GM12875 (cell line): ENCODE data around the gene UBTF.

ENCODE experiments used
- H3K4me3 ChIP-seq: one replicate; pipeline ENCODE4 v1.5.1; 2011; ENCODE audit warnings: low read depth, low read length, control low read depth
- TF ChIP-seq, protein P1 (sequence below): IDR thresholded peaks from 2 replicates; pipeline ENCODE4 v1.5.1; 2011; ENCODE audit warnings: low read depth, mild to moderate bottlenecking, control low read depth, inconsistent platforms, low read length, moderate library complexity, borderline replicate concordance; ENCODE audit not compliant: insufficient read depth

The UBTF gene

DNA sequence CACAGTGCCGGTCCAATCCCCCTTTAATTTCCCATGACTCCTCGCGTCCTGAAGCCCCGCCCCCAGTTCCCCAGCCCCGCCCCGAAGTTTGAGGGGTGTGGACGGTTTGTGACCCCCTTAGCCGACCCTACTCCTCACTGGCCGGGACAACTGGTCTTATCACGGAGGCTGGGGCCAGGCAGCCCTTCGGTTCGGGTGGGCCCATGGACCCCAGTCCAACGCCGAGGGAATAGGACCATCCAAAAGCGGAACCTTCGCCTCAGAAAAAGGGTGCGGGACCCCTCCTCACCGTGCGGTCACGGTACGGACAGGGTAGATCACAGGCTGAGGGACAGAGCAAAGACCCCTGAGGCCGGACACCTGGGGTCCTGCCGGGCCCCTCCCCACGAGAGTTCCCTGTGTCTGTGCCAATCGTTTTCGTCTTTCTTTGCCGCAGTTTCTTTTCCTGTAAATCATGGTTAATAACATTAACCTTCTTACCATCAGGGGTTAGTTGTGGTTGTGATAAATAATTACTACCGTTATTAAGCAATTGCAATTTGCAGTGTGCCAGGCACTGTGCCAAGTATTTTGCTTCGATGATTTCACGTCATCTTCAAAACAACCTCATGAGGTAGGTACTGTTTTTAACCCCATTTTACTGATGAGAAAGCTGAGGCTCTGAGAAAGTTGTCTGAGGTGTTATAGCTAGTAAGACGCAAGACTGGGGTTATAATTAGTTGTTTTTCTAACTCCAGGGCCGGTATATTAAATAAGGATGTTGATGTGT, 32.2 kb downstream of the UBTF start:
- peak overlapping the region; percentile 90 for H3K4me3 ChIP-seq
- TF ChIP-seq, protein P1, sequence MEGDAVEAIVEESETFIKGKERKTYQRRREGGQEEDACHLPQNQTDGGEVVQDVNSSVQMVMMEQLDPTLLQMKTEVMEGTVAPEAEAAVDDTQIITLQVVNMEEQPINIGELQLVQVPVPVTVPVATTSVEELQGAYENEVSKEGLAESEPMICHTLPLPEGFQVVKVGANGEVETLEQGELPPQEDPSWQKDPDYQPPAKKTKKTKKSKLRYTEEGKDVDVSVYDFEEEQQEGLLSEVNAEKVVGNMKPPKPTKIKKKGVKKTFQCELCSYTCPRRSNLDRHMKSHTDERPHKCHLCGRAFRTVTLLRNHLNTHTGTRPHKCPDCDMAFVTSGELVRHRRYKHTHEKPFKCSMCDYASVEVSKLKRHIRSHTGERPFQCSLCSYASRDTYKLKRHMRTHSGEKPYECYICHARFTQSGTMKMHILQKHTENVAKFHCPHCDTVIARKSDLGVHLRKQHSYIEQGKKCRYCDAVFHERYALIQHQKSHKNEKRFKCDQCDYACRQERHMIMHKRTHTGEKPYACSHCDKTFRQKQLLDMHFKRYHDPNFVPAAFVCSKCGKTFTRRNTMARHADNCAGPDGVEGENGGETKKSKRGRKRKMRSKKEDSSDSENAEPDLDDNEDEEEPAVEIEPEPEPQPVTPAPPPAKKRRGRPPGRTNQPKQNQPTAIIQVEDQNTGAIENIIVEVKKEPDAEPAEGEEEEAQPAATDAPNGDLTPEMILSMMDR, result no peak

DNA sequence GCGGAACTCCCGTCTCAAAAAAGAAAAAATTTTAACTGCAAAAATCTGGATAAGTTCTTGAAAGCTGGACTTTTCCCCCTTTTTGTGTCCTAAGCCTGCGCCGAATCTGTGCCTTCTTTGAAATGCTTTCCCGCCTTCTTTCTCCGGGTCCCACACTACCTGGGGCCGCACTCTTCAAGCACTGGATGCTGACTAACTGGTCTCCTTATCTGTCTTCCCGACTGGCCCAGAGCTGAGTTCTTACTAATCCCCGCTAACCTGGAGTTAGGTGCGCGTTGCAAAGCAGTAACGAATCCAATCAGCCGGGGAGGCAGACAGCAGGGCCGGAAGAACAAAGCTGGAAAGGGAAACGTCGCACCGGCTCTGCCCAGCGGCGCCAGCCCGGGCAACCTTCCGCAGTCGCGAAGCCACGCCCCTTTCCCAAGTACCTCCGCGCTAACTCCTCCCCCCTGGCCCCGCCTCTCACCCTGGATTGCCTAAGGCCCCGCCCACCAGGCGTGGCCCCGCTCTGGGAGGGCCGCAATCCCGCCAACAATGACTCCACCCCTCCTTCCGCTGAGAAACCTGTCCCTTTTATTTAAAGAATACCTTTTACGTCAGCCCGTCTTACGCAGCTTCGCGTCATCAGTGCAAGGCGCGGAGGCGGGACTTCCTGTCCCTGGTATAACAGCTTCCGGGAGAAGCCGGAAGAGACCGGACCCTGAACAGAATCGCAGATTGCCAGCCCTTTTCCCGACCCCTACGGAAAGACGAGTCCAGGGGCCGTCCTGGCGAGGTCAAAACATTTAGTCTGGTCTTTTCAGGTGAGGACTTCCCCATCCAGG, 33.0 kb downstream of the UBTF start, which contains the start of gene TMUB2:
TMUB2 (plus strand) TSS at position 666 of the 824 bp plus-strand sequence. CDS start 737 bp downstream, outside the sequence.
- TF ChIP-seq, protein P1, result no peak
- H3K4me3 ChIP-seq, result peak within 1 kb of the TSS; percentile 90

DNA sequence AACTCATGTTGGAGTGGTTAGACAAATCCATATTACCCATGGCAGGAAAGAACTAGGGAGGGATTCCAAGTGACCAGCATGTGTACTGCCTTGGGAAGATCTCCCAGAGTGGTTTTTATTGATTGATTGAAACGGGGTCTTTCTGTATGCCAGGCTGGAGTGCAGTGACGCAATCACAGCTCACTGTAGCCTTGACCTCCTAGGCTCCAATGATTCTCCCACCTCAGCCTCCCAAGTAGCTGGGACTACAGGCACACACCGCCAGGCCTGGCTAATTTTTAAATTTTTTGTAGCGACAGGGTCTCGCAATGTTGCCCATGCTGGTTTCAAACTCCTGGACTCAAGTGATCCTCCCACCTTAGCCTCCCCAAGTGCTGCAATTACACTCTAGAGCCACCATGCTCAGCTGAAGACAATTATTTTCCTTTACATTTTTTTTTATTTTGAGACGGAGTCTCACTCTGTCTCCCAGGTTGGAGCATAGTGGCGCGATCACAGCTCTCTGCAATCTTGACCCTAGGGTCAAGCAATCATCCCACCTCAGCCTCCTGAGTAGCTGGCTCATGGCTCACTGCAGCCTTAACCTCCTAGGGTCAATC, 35.2 kb downstream of the UBTF start:
- TF ChIP-seq, protein P1, result no peak
- no peak overlapping the region for H3K4me3 ChIP-seq

DNA sequence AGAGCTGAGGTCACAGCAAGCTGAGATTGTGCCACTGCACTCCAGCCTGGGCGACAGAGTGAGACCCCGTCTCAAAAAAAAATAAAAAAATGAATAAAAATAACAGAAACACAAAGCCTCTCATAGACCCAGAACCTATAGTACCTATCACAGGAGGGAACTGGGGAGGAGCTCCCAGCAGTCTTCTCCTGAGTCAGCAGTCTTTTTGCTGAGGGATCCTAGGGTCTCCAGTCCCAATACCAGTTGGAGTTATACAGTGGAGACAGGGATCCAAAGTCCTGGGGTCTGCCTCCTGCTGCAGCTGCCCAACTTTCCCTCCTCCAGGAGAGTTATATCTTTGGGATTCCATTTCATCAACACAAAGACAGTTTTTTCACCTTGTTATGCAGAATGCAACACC, 36.5 kb downstream of the UBTF start:
- H3K4me3 ChIP-seq, result no peak overlapping the region
- TF ChIP-seq, protein P1, result no peak

DNA sequence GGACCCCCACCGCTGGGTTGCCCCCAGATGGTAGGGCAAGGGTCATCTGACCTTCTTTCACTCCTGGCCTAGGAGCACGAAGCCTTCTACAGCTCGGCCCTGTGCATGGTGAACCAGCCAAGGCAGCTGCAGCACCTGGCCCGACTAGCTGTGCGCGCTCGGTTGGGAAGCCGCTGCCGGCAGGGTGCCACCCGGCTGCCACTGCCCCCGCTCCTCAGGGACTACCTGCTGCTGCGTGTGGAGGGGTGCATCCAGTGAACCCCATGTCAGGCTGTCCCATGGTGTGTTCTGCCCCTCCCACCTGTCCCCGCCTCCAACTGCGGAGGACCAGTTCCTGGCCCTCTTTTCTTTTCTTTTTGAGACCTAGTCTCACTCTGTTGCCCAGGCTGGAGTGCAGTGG, 41.3 kb downstream of the UBTF start:
- TF ChIP-seq, protein P1, result no peak

DNA sequence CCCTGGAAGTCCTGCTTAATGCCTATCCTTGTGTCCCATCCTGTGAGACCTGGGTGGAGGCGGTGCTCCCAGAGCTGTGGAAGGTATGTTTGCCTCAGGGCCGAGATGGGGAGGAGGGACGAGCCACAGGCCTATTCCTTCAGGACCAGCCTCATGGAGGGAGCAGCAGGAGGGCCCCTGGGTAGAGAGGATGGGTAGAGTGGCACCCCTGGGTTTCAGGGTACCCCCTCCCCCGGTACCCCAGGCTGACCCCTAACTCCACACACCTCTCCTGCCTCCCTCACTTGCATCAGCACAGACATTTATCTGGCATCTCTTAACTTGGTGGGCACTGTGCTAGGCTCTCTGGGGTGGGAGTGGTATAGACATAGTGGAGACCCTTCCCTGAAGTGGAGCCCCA, 41.8 kb downstream of the UBTF start:
- TF ChIP-seq, protein P1, result no peak
- H3K4me3 ChIP-seq, result no peak overlapping the region

More for the DNA sequence above, 41.3 kb downstream of the UBTF start:
- H3K4me3 ChIP-seq, result no peak overlapping the region
